Subcutaneous abdominal adipose tissue (tissue), 5 donors: ENCODE data around the gene GBX2.
"Not testable (repeated sequence)": the region's sequence is repeated elsewhere in the genome, so short reads cannot be mapped to it uniquely, and the experiment has no call there.

Source experiments
- H3K27ac ChIP-seq: one replicate; pipeline ENCODE4 v1.7.0; 2013; ENCODE audit warnings: low read depth, mild to moderate bottlenecking, inconsistent platforms, low read length, moderate library complexity
- H3K27me3 ChIP-seq, 5 donors: one replicate each; pipeline ENCODE4 v1.7.0; 2013; ENCODE audit warnings: low read length in 5 of 5, inconsistent platforms in 1 of 5; ENCODE audit not compliant: control insufficient read depth in 5 of 5, insufficient read depth in 4 of 5
- H3K36me3 ChIP-seq, 5 donors: one replicate each; pipeline ENCODE4 v1.7.0; 2013; ENCODE audit warnings: low read length in 5 of 5; ENCODE audit not compliant: control insufficient read depth in 5 of 5, insufficient read depth in 5 of 5
- H3K4me1 ChIP-seq, 5 donors: one replicate each; pipeline ENCODE4 v1.7.0; 2013; ENCODE audit warnings: low read length in 5 of 5, mild to moderate bottlenecking in 3 of 5, moderate library complexity in 1 of 5; ENCODE audit not compliant: control insufficient read depth in 5 of 5, insufficient read depth in 5 of 5
- H3K4me3 ChIP-seq, 5 donors: one replicate each; pipeline ENCODE4 v1.7.0; 2013; ENCODE audit warnings: low read length in 5 of 5, low read depth in 1 of 5
- H3K9ac ChIP-seq, 5 donors: one replicate each; pipeline ENCODE4 v1.7.0; 2013; ENCODE audit warnings: low read length in 5 of 5, mild to moderate bottlenecking in 4 of 5, moderate library complexity in 3 of 5
- H3K9me3 ChIP-seq, 5 donors: one replicate each; pipeline ENCODE4 v1.7.0; 2013; ENCODE audit warnings: low read length in 5 of 5; ENCODE audit not compliant: control insufficient read depth in 5 of 5
- donor health status: healthy.
- donor health status: healthy.
- donor health status: healthy.
- donor health status: healthy.
- donor health status: healthy.

GBX2 gene

DNA sequence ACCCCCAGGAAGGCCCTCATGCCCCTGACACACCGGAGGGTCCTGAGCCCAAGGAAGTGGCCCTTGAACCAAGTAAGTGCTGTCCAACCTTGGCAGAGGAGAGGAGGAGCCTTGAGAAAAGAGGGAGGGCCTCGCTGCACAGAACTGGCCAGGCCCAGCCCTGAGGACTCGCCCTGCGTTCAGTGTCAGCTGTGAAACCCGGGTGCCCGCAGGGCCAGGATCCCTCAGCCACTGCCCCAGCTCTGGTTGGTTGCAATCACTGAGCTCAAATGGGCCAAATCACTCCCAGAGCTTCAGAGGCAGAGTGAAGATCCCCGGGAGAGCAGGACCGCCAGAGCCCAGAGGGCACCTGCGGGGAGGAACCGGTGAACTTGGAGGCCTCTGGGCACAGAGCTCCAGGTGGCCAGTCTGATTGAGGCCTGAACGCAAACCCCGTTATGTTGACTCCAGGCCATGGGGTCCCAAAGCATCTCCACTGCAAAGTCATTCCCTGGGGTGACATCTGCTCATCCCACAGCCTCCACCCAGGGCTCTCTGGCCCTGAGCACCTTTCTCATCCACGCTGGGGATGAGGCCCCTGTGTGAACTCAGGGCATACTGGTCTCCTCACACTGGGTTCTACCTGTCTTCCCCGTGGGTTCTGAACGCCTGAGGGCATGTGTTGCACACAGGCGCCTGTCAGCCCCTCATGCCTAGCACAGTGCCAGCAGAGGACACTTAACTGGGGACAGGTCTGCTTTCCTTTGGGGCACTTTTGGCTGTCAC lies 11.9 kb downstream of the GBX2 start:
- no peaks in the 10 kb centered on the region for H3K36me3 ChIP-seq
- no peak overlapping the region for H3K4me3 ChIP-seq
- H3K9ac ChIP-seq = no peak overlapping the region
- no peak overlapping the region for H3K27ac ChIP-seq
- peaks cover 27 to 36% (median 32%) of the 10 kb centered on the region in 5 donors for H3K27me3 ChIP-seq
- H3K9me3 ChIP-seq = peaks cover 0 to 14% (median 11%) of the 10 kb centered on the region in 5 donors
- H3K4me1 ChIP-seq = peaks cover 0 to 5% (median 0%) of the 10 kb centered on the region in 5 donors

DNA sequence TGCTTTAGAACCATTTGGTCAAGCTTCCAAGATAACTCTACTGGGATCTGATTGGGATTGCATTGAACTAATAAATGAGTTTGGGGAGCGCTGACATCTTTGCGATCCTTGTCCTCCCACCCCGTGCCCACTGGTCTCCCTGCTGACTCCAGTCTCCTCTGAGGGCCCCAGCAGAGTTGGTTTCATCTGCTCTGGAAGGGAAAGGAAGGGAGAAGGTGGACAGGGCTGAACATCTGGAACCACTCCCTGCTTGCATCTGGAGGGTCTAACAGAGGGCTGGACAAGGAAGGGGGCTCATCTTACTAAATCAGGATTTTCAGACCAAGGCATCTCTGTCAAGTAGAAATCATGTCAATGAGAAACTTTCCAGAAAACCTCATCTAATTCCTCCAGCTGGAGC lies 12.8 kb downstream of the GBX2 start:
- H3K4me1 ChIP-seq = peaks cover 0 to 5% (median 0%) of the 10 kb centered on the region in 5 donors
- no peak overlapping the region for H3K9ac ChIP-seq
- no peak overlapping the region for H3K4me3 ChIP-seq
- H3K27me3 ChIP-seq = peaks cover 18 to 27% (median 23%) of the 10 kb centered on the region in 5 donors
- peaks cover 0 to 17% (median 16%) of the 10 kb centered on the region in 5 donors for H3K9me3 ChIP-seq
- no peaks in the 10 kb centered on the region for H3K36me3 ChIP-seq
- H3K27ac ChIP-seq = no peak overlapping the region

GRCh38 chr2:236146436-236146835 lies 21.8 kb downstream of the GBX2 start:
- Histone ChIP-seq H3K9me3 (peaks cover 0 to 11% (median 8%) of the 10 kb centered on the region in 5 donors), H3K27ac (no peak overlapping the region), H3K4me3 (no peak overlapping the region), H3K27me3 (peaks cover 3 to 20% (median 9%) of the 10 kb centered on the region in 5 donors), H3K36me3 (no peaks in the 10 kb centered on the region), H3K9ac (no peak overlapping the region), H3K4me1 (no peaks in the 10 kb centered on the region)

DNA sequence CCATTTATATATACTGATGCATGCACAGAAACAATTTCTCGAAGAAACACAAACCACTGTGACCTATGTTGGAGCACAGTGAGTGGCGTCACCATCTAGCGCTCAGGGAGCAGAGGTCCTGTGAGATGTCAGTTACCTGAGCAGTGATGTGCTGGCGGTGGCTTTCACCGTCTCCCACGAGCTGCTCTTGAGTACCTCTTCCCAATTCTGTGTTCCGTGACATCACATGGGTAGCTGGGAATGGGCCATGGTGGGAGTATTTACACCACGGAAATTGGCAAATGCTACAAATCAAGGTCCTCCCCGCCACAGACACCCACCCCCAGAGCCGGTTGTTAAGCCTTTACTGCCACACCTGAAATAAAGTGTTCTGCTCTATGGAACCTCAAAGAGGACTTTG lies 24.4 kb downstream of the GBX2 start:
- no peaks in the 10 kb centered on the region for H3K36me3 ChIP-seq
- H3K27ac ChIP-seq = no peak overlapping the region
- no peaks in the 10 kb centered on the region for H3K9me3 ChIP-seq
- H3K4me3 ChIP-seq = no peak overlapping the region
- H3K9ac ChIP-seq = no peak overlapping the region
- no peaks in the 10 kb centered on the region for H3K4me1 ChIP-seq
- H3K27me3 ChIP-seq = peaks cover 3 to 23% (median 11%) of the 10 kb centered on the region in 5 donors

DNA sequence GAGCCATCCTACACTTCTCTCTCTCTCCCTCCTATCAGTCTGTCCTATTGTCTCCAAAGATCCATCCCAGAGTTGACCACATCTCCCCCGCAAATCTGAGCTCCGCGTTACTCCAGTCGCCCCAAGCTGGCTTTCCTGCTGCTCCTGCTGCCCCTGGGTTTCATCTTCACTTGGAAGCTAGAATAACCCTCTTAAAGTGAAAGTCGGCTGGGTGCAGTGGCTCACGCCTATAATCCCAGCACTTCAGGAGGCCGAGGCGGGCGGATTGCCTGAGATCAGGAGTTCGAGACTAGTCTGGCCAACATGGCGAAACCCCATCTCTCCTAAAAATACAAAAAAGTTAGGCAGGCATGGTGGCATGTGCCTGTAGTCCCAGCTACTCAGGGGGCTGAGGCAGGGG lies 26.6 kb downstream of the GBX2 start:
- not testable (repeated sequence) for H3K9me3 ChIP-seq, H3K9ac ChIP-seq, H3K4me1 ChIP-seq, H3K36me3 ChIP-seq, H3K27ac ChIP-seq, H3K4me3 ChIP-seq
- peaks cover 3 to 23% (median 11%) of the 10 kb centered on the region in 5 donors for H3K27me3 ChIP-seq

DNA sequence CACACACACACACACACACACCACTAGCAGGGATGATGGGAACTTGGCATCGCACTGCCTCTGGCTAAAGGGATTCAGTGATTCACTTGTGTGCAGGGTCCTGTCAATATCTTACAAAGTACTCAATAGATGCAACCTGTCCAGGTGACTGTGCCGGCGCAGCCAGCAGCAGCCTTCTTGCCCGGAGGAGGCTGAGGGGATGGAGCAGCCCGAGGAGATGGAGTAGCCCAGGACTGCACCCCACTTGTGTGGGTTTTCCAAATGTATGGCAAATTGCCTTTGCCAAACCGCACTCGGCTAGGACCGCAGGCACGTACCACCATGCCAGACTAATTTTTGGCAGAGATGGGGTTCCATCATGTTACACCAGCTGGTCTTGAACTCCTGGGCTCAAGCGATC lies 31.1 kb downstream of the GBX2 start:
- Histone ChIP-seq H3K9me3 (no peaks in the 10 kb centered on the region), H3K4me1 (no peaks in the 10 kb centered on the region), H3K4me3 (no peak overlapping the region), H3K27me3 (peaks cover 0 to 6% (median 0%) of the 10 kb centered on the region in 5 donors), H3K9ac (no peak overlapping the region), H3K36me3 (no peaks in the 10 kb centered on the region), H3K27ac (no peak overlapping the region)

DNA sequence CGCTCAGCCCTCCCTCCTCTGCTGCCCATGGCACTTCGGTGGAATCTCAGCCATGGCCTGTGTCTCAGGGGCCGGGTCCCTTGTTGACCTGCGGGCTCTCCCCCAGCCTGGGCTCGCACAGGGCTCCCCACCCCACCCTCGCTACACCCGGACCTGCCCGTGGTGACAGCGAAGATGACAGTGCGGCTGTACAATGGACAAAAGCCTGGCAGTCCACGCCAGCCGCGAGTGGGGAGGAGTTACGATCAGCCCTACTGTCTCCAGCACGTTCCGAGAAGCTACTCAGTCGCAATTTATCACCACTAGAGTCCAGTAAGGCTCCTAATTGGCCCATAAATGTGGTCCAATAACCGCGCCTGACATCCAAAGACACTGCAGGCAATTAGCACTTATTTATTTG lies 31.6 kb downstream of the GBX2 start:
- Histone ChIP-seq H3K9ac (no peak overlapping the region), H3K9me3 (no peaks in the 10 kb centered on the region), H3K27me3 (peaks cover 0 to 4% (median 0%) of the 10 kb centered on the region in 5 donors), H3K27ac (no peak overlapping the region), H3K36me3 (no peaks in the 10 kb centered on the region), H3K4me3 (no peak overlapping the region), H3K4me1 (no peaks in the 10 kb centered on the region)

DNA sequence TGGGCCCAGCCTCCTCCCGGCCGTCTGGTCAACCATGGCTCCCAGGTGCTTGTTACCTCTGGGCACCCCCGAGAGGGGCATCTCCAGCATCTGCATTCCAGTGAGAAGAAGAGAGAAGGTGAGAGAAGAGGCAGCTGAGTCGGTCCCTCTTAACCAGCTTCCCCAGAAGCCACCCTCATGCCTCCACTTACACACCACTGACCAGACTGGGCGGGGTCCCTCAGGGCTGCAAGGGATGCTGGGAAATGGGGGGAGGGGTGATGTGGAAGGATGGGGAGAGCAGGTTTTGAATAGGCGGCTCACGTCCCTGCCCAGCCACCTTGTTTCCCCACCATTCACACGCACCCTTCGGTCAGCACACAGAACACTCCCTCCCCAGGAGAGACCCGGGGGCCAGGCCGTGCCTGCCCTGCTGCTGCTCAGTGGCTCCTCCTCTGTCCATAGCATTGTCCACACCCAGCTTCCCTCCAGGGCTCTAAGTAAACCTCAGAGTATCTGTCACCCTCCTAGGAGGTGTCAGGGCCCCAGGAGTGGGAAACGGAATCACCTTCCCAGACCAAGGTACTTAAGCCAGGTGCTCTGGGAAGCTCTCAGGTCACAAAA lies 34.7 kb downstream of the GBX2 start:
- Histone ChIP-seq H3K4me3 (no peak overlapping the region), H3K4me1 (no peaks in the 10 kb centered on the region), H3K36me3 (peaks cover 0 to 4% (median 1%) of the 10 kb centered on the region in 5 donors), H3K9me3 (no peaks in the 10 kb centered on the region), H3K27ac (no peak overlapping the region), H3K27me3 (no peaks in the 10 kb centered on the region), H3K9ac (no peak overlapping the region)

DNA sequence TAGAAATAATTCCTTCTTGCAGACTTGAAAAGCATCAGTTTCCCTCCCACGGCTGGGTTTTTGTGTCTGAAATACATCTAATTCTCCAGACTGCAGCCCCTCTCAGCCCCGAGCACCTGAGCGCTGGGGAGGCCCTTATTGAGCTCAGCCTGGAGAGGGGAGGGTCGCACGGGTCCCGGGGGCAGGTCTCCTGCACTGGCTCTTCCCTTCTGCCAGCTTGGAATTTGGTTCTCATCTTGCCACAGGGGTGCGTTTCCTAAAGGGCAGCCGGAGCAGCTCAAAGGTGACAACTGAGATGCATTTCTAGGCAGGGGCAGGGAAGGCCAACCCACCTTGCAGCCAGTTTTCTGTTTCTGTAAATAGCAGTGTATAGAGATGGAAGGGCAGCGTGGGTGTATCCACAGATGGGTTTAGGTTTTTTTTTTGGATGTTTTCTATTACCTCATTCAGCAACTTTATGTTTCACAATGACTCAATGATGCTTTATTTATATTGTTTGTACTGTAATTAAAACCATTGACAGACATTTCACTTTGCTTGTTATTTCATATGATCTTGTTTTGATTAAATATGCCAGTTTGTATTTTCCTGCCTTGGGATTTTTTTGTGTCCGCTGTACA lies 37.0 kb downstream of the GBX2 start:
- Histone ChIP-seq H3K27me3 (no peaks in the 10 kb centered on the region), H3K36me3 (peaks cover 0 to 24% (median 16%) of the 10 kb centered on the region in 5 donors), H3K4me3 (no peak overlapping the region), H3K4me1 (no peaks in the 10 kb centered on the region), H3K9ac (no peak overlapping the region), H3K27ac (no peak overlapping the region), H3K9me3 (no peaks in the 10 kb centered on the region)

GRCh38 chr2:236130349-236130998 lies 37.7 kb downstream of the GBX2 start:
- H3K27ac ChIP-seq = no peak overlapping the region
- H3K4me1 ChIP-seq = no peaks in the 10 kb centered on the region
- H3K36me3 ChIP-seq = peaks cover 0 to 30% (median 19%) of the 10 kb centered on the region in 5 donors
- H3K27me3 ChIP-seq = no peaks in the 10 kb centered on the region
- no peak overlapping the region for H3K9ac ChIP-seq
- H3K9me3 ChIP-seq = no peaks in the 10 kb centered on the region
- H3K4me3 ChIP-seq = no peak overlapping the region
